ENCODE measurements around the gene FES.
"Not testable (repeated sequence)": the region's sequence is repeated elsewhere in the genome, so short reads cannot be mapped to it uniquely, and the experiment has no call there.

FES gene

GRCh38 chr15:90909976-90910375, 25.7 kb downstream of the FES start:
- DNase-seq (ENCODE audit: low read depth in 2 of 2) = no peak

DNA sequence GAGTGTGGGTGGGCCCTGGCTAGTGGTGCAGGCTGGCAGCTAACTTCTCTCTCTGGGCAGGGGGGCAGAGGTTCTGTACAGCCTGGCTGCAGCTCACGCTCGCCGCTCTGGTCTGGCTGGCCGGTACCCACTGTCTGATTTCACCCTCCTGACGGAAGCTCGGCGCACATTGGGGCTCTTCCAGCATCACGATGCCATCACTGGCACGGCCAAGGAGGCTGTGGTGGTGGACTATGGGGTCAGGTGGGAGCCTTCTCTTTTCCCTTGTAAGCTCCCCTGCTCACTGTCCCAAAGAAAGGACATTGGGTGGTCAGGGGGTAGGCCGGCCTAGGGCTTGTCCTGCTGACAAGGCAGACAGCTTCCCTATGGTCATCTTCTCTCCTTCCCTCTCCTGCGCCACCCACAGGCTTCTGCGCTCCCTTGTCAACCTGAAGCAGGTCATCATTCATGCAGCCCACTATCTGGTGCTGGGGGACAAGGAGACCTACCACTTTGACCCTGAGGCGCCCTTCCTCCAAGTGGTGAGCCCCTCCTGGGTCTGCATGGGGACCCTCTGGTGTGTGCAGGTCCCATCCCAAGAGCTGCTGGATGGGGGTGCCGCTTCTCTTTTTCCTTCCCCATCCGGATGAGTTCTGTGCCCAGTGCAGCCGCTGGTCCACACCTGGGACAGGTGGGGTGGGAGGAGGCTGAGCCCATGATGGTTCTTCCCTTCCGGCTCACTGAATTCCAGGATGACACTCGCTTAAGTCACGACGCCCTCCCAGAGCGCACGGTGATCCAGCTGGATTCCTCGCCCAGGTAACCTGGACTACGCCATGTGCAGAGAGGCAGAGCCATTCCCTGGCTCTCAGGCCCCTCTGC, 26.4 kb downstream of the FES start:
- DNase-seq (ENCODE audit: low read depth in 2 of 2) = no peak

GRCh38 chr15:90911302-90911623, 27.0 kb downstream of the FES start:
- DNase-seq (ENCODE audit: low read depth in 2 of 2) = no peak

- no peak for DNase-seq (ENCODE audit: low read depth in 2 of 2)
Observed at GRCh38 chr15:90911906-90912769, 27.8 kb downstream of the FES start.

- DNase-seq (ENCODE audit: low read depth in 2 of 2) = no peak
Observed at GRCh38 chr15:90912770-90913075, 28.4 kb downstream of the FES start.

DNA sequence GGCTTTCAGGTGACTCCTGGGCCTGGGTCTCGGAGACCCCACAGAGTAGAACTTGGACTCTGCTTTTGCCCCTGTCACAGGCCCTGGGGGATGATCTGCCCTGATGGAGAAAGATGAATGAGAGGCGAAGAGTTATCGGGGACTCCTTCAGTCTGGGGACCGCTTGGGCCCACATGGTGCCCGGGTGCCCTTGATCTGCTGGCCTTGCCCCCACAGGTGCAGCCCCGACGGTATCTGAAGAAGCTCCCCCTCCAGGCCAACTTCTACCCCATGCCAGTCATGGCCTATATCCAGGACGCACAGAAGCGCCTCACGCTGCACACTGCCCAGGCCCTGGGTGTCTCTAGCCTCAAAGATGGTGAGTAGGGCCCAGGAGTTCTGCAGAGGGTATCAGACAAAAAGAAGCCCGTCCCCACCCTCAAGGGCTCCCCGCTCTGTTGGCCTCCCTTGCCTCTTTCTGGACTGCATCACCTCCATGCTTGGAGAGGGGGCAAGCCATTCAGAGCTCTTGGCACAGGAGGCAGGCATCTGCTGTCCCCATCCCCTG, 29.2 kb downstream of the FES start:
- no peak for DNase-seq (ENCODE audit: low read depth in 2 of 2)

DNA sequence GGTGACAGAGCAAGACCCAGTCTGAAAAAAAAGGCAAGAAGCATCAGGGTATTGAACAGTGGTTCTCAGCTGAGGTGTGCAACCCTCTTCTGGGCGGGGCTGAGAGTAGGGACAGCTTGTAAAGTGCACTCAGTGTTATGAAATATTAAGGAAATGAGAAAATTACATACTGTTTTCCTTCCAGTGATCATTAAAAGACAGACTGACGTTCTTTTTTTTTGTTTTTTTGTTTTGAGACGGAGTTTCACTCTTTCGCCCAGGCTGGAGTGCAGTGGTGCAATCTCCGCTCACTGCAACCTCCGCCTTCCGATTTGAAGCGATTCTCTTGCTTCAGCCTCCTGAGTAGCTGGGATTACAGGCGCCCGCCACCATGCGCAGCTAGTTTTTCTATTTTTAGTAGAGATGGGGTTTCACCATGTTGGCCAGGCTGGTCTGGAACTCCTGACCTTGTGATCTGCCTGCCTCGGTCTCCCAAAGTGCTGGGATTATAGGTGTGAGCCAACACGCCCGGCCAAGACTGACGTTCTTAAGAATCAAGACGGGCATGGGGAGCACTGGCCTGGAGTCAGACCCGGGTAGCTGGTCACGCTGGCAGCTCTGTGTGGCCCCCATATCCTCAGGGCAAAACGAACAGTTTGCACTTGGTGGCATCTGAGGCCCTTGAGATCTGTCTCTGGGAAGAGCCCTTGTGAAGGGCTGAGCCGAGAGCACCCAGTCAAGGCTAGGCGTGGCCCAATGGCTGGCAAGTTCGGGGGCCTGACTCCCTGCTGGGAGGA, 30.2 kb downstream of the FES start:
- no peak for DNase-seq (ENCODE audit: low read depth in 2 of 2)

GRCh38 chr15:90915216-90915807, 31.0 kb downstream of the FES start:
- no peak for DNase-seq (ENCODE audit: low read depth in 2 of 2)

GRCh38 chr15:90915808-90916440, 31.6 kb downstream of the FES start:
- no peak for DNase-seq (ENCODE audit: low read depth in 2 of 2)

DNA sequence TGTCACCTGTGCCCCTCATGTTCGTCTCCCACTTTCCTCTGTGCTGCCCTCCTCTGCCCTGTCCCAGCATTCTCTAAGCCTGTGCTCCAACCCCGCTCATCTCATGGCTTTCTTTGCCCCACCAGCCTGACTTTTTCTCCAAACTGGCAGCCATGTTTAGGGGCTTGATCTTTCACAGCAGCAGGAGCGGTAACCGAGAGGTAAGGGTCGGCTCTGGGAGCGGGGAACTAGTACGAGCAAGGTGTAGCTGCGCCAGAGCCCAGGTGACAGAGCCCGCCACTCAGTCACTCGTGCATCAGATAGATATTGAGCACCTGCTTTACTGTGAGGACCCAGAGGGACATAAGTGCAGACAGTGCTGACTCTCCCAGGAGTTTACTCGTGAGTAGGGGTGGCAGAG, 32.2 kb downstream of the FES start:
- DNase-seq (ENCODE audit: low read depth in 2 of 2) = no peak

DNA sequence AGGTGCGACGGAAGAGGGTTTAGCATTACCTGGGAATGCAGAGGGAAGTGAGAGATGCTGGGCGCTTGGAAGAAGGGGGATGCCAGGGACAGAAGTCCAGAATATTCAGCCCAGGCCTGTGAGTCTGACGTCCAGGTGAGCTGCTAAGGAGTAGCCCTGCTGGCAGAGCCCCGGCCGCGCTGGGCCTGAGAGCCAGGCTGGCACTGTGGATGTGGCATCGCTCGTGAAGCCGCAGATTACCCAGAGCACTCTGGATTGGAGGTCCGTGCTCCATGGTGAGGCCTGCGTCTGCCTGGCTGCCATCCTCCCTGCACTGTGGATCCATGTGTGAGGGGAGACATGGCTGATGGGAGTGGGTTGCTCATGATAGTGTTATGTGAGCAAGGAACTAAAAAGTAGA, 33.3 kb downstream of the FES start:
- no peak for DNase-seq (ENCODE audit: low read depth in 2 of 2)

DNA sequence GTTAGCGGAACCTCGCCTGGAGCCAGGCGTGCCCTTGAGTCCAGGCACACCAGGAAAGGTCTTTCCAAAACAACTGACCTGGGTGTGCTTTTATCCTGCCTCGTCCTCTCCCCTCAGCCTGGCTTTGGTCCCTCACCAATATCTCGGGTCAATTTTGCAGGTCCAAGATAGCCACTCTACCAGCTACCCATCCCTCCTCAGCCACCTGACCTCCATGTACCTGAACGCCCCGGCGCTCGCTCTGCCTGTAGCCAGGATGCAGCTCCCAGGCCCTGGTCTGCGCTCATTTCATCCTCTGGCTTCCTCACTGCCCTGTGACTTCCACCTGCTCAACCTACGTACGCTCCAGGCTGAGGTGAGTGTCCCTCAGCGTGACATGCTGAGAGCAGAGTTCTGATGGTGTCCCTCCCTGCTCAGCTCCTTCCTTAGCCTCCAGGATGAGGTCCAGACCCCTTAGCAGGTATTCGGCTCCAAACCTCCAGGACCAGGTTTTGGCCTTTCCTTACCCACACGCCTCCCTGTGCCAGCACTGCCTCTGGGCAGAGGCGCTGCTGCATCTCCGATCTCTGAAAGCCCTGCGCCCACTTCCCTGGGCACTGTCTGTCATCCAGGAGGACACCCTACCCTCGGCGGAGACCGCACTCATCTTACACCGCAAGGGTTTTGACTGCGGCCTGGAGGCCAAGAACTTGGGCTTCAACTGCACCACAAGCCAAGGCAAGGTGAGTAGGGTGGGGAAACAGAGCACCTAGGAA, 33.9 kb downstream of the FES start:
- no peak for DNase-seq (ENCODE audit: low read depth in 2 of 2)

DNA sequence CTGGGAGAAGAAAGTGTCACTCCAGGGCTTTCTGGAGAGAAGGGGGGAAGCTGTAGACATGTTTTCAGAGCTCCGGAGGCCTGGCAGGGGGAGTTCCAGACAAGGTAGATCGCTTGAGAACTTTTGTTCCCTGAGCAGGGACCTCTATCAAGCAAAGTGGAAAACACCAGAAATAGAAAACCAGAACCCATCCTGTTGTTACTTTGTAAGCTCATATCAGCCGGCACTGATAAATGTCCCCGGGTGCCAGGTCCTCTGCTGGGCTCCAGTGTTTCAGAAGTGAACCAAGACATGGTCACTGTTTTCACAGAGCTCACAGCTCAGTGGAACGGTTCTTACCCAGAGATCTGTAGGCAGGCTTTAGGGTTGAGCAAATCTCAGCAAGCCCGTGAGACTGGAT, 34.5 kb downstream of the FES start:
- DNase-seq (ENCODE audit: low read depth in 2 of 2) = no peak

DNA sequence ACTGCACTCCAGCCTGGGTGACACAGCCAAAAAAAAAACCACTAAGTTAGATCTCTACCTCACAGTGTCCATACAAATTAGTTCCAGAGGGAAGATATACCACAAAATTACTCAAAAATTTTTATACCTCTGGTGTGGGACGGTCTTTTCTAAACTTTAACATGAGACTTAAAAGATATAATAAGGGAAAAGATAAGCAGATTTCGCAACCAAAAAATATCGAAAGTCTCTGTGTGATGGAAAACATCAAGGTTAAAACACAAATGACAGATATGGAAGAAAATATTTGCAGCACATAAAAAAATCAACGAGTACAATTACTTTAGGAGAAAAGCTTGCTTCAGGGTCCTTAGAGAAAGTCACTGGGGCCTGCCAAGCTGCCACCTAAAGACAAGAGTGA, 37.6 kb downstream of the FES start:
- DNase-seq (ENCODE audit: low read depth in 2 of 2) = no peak

- not testable (repeated sequence) for DNase-seq (ENCODE audit: low read depth in 2 of 2)
Observed at GRCh38 chr15:90922712-90923322, 38.5 kb downstream of the FES start.

DNA sequence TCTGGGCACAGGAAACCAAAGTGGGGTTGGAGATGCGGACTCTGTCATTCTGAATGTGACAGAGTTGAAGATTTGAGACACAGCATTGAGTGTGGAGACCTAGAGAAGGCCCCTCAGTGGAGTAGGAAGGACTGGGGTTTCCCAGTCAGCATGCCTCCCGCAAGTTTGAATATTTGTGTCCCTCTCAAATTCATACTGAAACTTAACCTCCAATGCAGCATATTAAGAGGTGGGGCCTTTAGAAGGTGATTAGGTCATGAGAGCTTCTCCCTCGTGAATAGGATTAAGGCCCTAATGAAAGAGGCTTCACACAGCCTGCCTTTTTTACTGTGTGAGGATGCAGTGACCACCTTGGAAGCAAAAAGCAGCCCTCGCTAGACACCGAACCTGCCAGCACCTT, 40.1 kb downstream of the FES start:
- no peak for DNase-seq (ENCODE audit: low read depth in 2 of 2)

- DNase-seq (ENCODE audit: low read depth in 2 of 2) = not testable (repeated sequence)
Observed at GRCh38 chr15:90926766-90927165, 42.5 kb downstream of the FES start.

DNA sequence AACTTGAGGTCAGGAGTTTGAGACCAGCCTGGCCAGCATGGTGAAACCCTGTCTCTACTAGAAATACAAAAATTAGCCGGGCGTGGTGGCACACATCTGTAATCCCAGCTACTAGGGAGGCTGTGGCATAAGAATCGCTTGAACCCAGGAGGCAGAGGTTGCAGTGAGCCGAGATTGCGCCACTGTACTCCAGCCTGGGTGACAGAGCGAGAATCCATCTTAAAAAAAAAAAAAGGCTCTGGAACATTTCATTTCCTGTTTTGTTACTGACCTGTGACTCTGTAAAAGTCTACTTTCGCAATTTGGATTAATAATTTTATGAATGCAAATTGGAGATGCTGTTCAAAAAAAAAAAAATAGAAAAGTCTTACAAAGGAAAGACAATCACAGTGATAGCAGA, 43.8 kb downstream of the FES start:
- DNase-seq (ENCODE audit: low read depth in 2 of 2) = not testable (repeated sequence)

GRCh38 chr15:90929246-90930019, 45.1 kb downstream of the FES start:
- no peak for DNase-seq (ENCODE audit: low read depth in 2 of 2)
